HG03175 (cell line): ENCODE measurements around the gene BUB1B.

ENCODE experiments used
- ATAC-seq: cut with Tn5 transposase; IDR thresholded peaks from one replicate; pipeline ENCODE4 v1.9.1; 2021; ENCODE audit warnings: mild to moderate bottlenecking, moderate library complexity; ENCODE audit not compliant: unreplicated experiment

Gene BUB1B

DNA sequence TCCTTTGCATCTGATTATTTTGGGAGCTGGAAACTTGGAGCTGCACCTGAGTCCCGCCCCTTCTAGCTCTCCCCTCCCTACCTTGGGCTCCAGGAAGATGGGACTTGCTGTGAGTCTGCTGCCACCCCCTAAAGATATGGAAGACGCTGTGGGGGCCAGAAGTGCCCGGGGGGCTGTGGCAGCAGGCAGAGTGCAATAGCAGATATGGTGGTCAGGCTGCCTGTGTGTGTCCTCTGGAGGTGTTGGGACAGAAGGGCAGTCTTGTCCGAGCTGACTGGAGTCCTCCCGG, 78.5 kb downstream of the BUB1B start:
- no peak for ATAC-seq

- no peak for ATAC-seq
Observed at GRCh38 chr15:40239693-40240618, 79.1 kb downstream of the BUB1B start.

- no peak for ATAC-seq
Observed at GRCh38 chr15:40240619-40241221, 79.9 kb downstream of the BUB1B start.

GRCh38 chr15:40241269-40242212, 80.7 kb downstream of the BUB1B start:
- ATAC-seq = no peak

DNA sequence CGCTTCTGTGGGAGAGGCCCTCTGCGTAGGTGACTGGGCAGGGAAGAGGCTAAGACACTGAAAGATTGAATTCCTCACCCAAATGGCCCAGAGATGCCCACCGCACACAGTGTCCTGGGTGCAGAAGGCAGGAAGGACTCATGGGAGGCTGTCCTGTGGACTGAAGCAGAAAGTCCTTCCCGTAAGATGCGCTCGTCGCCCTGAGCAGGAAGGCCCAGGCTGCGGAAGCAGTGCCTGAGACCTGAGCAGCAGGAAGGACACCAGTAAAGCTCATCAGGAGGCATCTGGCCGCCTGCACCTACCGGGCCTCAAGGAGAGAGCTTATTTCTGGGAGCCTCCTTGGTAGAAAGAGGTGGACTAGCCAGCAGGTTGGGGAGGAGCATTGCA, 81.3 kb downstream of the BUB1B start:
- no peak for ATAC-seq

- ATAC-seq = no peak
Observed at GRCh38 chr15:40242601-40243000, 81.7 kb downstream of the BUB1B start.

DNA sequence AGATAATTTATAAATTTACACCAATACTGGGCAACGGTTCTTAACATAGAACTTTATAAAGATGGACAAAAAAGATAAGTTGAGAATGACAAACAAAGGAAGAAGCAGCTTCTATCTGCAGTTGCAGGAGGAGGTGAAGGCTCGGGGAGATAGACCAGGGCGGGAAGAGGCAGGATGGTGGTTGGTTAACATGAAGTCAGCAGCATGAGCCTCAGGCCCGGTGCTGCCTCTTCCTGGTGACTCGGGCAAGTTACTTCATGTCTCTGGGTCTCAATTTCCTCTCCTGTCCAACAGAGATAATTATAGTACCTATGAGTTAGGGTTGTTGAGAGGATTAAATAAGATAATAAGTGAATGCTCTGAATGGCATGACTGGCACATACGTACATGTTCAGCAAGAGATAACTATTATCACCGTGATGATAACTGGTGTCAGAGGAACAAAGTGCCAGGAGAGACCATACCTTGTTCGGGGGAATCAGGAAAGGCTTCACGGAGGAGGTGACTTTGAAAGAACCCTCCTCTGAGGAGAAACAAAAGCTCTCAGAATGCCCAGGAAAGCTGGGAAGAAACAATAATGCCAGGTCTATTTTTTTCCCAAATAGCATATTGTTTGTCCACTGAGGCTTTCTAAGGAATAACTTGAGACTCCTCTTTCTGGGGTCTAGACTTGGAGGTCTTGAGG, 82.4 kb downstream of the BUB1B start:
- no peak for ATAC-seq

- no peak for ATAC-seq
Observed at GRCh38 chr15:40244961-40245523, 84.2 kb downstream of the BUB1B start.

- no peak for ATAC-seq
Observed at GRCh38 chr15:40245666-40246450, 85.0 kb downstream of the BUB1B start.

GRCh38 chr15:40246496-40247280, 85.8 kb downstream of the BUB1B start:
- ATAC-seq = no peak

DNA sequence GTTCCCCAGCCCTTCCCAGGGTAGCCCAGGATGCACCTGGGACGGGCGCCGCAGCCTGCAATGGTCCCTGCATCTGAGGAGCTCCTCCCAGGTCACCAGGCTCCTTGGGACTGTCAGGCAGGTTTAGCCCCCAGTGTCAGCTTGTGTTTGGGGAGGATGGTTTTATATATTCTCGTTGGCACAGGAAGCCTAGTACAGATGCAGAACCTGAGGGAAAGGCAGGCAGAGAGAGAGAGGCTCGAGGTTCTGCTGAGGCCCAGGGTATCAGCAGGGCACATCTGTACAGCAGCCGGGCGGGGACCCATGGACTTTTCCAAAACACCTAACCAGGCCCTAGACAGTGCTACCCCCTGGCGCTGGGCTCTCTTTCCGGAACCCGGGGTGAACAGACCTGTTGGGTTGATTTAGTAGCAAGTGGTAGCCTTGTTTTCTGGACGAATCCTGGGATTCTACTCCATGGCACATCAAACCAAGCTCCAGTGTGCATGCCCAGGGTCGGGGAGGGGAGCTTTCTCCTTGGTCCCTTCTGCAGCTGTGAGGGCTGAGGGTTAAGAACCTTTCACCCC, 86.6 kb downstream of the BUB1B start:
- no peak for ATAC-seq

GRCh38 chr15:40248006-40248783, 87.3 kb downstream of the BUB1B start:
- ATAC-seq = no peak

GRCh38 chr15:40249477-40250303, 88.8 kb downstream of the BUB1B start:
- ATAC-seq = no peak

GRCh38 chr15:40250304-40250656, 89.4 kb downstream of the BUB1B start:
- no peak for ATAC-seq

GRCh38 chr15:40250771-40251483, 90.1 kb downstream of the BUB1B start:
- ATAC-seq = no peak

GRCh38 chr15:40251486-40252140, 90.7 kb downstream of the BUB1B start:
- ATAC-seq = no peak
